HepG2 (cell line): ENCODE data around the gene TF. TPM values are rescaled to one million over a fixed set of nuclear protein-coding genes. Genes with fewer than 3 reads are reported as not detected.

Experiments used
- ATF7-NPFF ChIP-seq: sonication (generic); formaldehyde crosslinking; IDR thresholded peaks from 2 replicates; pipeline ENCODE4 v1.8.1; 2023; ENCODE audit warnings: mild to moderate bottlenecking, low read depth, missing genetic modification reagents, moderate library complexity
- CHD4 ChIP-seq: fragments of 200-600 bp; sonication (generic); IDR thresholded peaks from 2 replicates; pipeline ENCODE4 v1.7.0; 2017; ENCODE audit warnings: mild to moderate bottlenecking, low read length, borderline replicate concordance
- KAT8 ChIP-seq: IDR thresholded peaks from 2 replicates; pipeline ENCODE4 v1.6.1; 2016; ENCODE audit warnings: missing genetic modification reagents, missing compliant biosample characterization
- MED13 ChIP-seq: sonication (generic); formaldehyde crosslinking; IDR thresholded peaks from 2 replicates; pipeline ENCODE4 v1.5.0; 2020; ENCODE audit warnings: missing genetic modification reagents
- NFKB2 ChIP-seq: sonication (generic); formaldehyde crosslinking; IDR thresholded peaks from 2 replicates; pipeline ENCODE4 v1.4.0; 2020; ENCODE audit warnings: missing genetic modification reagents, borderline replicate concordance
- PAF1 ChIP-seq: IDR thresholded peaks from 2 replicates; pipeline ENCODE4 v1.6.1; 2016; ENCODE audit warnings: missing genetic modification reagents, missing compliant biosample characterization
- PITX1 ChIP-seq: sonication (generic); formaldehyde crosslinking; IDR thresholded peaks from 2 replicates; pipeline ENCODE4 v1.5.1; 2020; ENCODE audit warnings: mild to moderate bottlenecking, missing genetic modification reagents
- RBFOX2 ChIP-seq: fragments of 200-400 bp; formaldehyde crosslinking; IDR thresholded peaks from 2 replicates; pipeline ENCODE4 v1.6.1; 2017; ENCODE audit warnings: low read depth, mild to moderate bottlenecking, low read length
- SALL1 ChIP-seq: sonication (generic); formaldehyde crosslinking; IDR thresholded peaks from 2 replicates; pipeline ENCODE4 v1.8.0; 2022; ENCODE audit warnings: mild to moderate bottlenecking, missing genetic modification reagents
- TEAD3 ChIP-seq: optimal IDR thresholded peaks from 2 replicates; pipeline ENCODE3; 2016; ENCODE audit warnings: borderline replicate concordance
- TMF1 ChIP-seq: sonication (generic); formaldehyde crosslinking; IDR thresholded peaks from 2 replicates; pipeline ENCODE4 v1.8.1; 2022; ENCODE audit warnings: low read depth, missing genetic modification reagents
- ZNF547 ChIP-seq: sonication (generic); formaldehyde crosslinking; IDR thresholded peaks from 2 replicates; pipeline ENCODE4 v1.5.1; 2020; ENCODE audit warnings: mild to moderate bottlenecking, missing genetic modification reagents
- ZNF550 ChIP-seq: sonication (generic); formaldehyde crosslinking; IDR thresholded peaks from 2 replicates; pipeline ENCODE4 v1.4.0; 2020; ENCODE audit warnings: mild to moderate bottlenecking, missing genetic modification reagents, borderline replicate concordance
- polyA plus RNA-seq, 8 experiments: library from polyadenylated mRNA; depleted of rRNA in 3 of 8; stranded (reverse) in 7 of 8; unstranded in 1 of 8; fragments of >200 nt; fragmentation: Illumina TruSeq in 4 of 8; extraction: Trizol in 4 of 8; gene quantifications; 2 replicates each; pipeline versions ENCODE4 v1.2.1 to v1.2.3, GENCODE V29; 2011 to 2016; ENCODE audit warnings: low read depth in 4 of 8, missing spikeins in 1 of 8, mixed read lengths in 1 of 8; ENCODE audit not compliant: insufficient read depth in 1 of 8
- total RNA-seq, 5 experiments: library from RNA; depleted of rRNA; stranded (reverse); fragments of >200 nt; fragmentation: Illumina TruSeq; extraction: Trizol; gene quantifications; 2 replicates each; pipeline ENCODE4 v1.2.3, GENCODE V29; 2016; ENCODE audit warnings: low read depth in 1 of 5
- TF ChIP-seq, protein P1 (sequence below): sonication (generic); formaldehyde crosslinking; conservative IDR thresholded peaks from 2 replicates; pipeline ENCODE4 v1.4.0; 2020; ENCODE audit warnings: missing genetic modification reagents
- TF ChIP-seq, protein P2 (sequence below): sonication (generic); formaldehyde crosslinking; IDR thresholded peaks from 2 replicates; pipeline ENCODE4 v1.8.0; 2022; ENCODE audit warnings: missing genetic modification reagents, mild to moderate bottlenecking, inconsistent platforms, borderline replicate concordance
- TF ChIP-seq, protein P3 (sequence below): sonication (generic); formaldehyde crosslinking; IDR thresholded peaks from 2 replicates; pipeline ENCODE4 v1.5.1; 2020; ENCODE audit warnings: missing genetic modification reagents, mild to moderate bottlenecking, borderline replicate concordance
- TF ChIP-seq, protein P4 (sequence below): sonication (generic); formaldehyde crosslinking; IDR thresholded peaks from 2 replicates; pipeline ENCODE4 v1.8.1; 2023; ENCODE audit warnings: mild to moderate bottlenecking, missing genetic modification reagents
- TF ChIP-seq, protein P5 (sequence below): sonication (generic); formaldehyde crosslinking; IDR thresholded peaks from 2 replicates; pipeline ENCODE4 v1.8.1; 2023; ENCODE audit warnings: mild to moderate bottlenecking, inconsistent platforms, moderate library complexity, missing genetic modification reagents, borderline replicate concordance

Gene TF
- total and polyA plus RNA-seq, 2 of the 13 experiments (the other 11 are each of a cell fraction or from before 2014, with no cell fraction given) = 10,074 to 11,821 TPM

DNA sequence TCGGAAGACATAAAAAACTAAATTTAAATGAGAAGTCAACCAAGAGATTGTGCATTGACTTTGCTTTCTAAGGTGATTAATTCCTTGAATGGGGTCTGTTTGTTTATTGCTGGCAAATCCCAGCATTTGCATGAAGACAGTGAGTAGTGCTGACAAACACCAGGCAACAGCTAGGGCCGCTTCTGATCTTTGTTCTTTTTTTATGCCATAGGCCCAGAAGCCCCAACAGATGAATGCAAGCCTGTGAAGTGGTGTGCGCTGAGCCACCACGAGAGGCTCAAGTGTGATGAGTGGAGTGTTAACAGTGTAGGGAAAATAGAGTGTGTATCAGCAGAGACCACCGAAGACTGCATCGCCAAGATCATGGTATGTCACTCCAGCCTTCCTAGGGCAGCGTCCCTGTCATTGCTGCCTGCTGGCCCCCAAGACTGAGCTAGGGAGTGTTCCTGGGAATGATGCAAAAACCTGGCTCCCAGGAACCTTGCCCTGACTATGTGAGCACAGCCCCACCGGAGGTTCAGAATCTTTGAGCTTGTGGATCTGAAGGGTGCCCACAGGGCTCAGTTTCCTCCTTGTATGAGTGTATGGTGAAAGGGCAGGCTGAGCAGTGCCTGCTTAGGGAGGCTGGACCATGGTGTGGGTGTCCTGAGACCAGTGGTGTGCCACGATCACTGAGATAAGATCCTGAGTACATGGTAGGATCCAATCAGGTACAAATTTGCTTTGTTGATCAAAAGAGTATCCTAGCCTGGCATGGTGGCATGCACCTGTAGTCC, 13.0 kb downstream of the TF start (continued):
- TF ChIP-seq, protein P1, sequence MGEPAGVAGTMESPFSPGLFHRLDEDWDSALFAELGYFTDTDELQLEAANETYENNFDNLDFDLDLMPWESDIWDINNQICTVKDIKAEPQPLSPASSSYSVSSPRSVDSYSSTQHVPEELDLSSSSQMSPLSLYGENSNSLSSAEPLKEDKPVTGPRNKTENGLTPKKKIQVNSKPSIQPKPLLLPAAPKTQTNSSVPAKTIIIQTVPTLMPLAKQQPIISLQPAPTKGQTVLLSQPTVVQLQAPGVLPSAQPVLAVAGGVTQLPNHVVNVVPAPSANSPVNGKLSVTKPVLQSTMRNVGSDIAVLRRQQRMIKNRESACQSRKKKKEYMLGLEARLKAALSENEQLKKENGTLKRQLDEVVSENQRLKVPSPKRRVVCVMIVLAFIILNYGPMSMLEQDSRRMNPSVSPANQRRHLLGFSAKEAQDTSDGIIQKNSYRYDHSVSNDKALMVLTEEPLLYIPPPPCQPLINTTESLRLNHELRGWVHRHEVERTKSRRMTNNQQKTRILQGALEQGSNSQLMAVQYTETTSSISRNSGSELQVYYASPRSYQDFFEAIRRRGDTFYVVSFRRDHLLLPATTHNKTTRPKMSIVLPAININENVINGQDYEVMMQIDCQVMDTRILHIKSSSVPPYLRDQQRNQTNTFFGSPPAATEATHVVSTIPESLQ (CRISPR knock-in tag) = no peak
- TF ChIP-seq TMF1 (CRISPR knock-in tag) (peak; percentile 52; the same call in 1 of the 2 replicates), RBFOX2 (peak; percentile 79), TEAD3 (CRISPR knock-in tag) (no peak), MED13 (CRISPR knock-in tag) (no peak), CHD4 (no peak), KAT8 (CRISPR knock-in tag) (no peak), SALL1 (CRISPR knock-in tag) (0 out of 2 replicates have a peak, but pooled peaks have one; percentile 9), PITX1 (CRISPR knock-in tag) (0 out of 2 replicates have a peak, but pooled peaks have one; percentile 27), PAF1 (CRISPR knock-in tag) (peak; percentile 71; the same call in 1 of the 2 replicates), ZNF550 (no peak), NFKB2 (CRISPR knock-in tag) (0 out of 2 replicates have a peak, but pooled peaks have one; percentile 49), ZNF547 (0 out of 2 replicates have a peak, but pooled peaks have one; percentile 27), ATF7-NPFF (CRISPR knock-in tag) (no peak)
- TF ChIP-seq, protein P2, sequence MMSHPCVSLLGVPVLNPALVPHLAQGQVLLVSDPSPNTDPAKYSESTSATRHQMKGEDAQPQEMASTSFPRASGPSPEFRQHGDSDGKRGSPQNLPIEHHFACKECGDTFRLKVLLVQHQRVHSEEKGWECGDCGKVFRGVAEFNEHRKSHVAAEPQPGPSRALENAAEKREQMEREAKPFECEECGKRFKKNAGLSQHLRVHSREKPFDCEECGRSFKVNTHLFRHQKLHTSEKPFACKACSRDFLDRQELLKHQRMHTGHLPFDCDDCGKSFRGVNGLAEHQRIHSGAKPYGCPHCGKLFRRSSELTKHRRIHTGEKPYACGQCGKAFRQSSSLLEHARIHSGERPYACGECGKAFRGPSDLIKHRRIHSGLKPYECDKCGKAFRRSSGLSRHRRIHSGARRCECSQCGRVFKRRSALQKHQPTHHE (CRISPR knock-in tag) = no peak
- TF ChIP-seq, protein P3, sequence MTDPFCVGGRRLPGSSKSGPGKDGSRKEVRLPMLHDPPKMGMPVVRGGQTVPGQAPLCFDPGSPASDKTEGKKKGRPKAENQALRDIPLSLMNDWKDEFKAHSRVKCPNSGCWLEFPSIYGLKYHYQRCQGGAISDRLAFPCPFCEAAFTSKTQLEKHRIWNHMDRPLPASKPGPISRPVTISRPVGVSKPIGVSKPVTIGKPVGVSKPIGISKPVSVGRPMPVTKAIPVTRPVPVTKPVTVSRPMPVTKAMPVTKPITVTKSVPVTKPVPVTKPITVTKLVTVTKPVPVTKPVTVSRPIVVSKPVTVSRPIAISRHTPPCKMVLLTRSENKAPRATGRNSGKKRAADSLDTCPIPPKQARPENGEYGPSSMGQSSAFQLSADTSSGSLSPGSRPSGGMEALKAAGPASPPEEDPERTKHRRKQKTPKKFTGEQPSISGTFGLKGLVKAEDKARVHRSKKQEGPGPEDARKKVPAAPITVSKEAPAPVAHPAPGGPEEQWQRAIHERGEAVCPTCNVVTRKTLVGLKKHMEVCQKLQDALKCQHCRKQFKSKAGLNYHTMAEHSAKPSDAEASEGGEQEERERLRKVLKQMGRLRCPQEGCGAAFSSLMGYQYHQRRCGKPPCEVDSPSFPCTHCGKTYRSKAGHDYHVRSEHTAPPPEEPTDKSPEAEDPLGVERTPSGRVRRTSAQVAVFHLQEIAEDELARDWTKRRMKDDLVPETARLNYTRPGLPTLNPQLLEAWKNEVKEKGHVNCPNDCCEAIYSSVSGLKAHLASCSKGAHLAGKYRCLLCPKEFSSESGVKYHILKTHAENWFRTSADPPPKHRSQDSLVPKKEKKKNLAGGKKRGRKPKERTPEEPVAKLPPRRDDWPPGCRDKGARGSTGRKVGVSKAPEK (CRISPR knock-in tag) = 0 out of 2 replicates have a peak, but pooled peaks have one; percentile 43
- TF ChIP-seq, protein P4, sequence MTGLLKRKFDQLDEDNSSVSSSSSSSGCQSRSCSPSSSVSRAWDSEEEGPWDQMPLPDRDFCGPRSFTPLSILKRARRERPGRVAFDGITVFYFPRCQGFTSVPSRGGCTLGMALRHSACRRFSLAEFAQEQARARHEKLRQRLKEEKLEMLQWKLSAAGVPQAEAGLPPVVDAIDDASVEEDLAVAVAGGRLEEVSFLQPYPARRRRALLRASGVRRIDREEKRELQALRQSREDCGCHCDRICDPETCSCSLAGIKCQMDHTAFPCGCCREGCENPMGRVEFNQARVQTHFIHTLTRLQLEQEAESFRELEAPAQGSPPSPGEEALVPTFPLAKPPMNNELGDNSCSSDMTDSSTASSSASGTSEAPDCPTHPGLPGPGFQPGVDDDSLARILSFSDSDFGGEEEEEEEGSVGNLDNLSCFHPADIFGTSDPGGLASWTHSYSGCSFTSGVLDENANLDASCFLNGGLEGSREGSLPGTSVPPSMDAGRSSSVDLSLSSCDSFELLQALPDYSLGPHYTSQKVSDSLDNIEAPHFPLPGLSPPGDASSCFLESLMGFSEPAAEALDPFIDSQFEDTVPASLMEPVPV = no peak
- TF ChIP-seq, protein P5, sequence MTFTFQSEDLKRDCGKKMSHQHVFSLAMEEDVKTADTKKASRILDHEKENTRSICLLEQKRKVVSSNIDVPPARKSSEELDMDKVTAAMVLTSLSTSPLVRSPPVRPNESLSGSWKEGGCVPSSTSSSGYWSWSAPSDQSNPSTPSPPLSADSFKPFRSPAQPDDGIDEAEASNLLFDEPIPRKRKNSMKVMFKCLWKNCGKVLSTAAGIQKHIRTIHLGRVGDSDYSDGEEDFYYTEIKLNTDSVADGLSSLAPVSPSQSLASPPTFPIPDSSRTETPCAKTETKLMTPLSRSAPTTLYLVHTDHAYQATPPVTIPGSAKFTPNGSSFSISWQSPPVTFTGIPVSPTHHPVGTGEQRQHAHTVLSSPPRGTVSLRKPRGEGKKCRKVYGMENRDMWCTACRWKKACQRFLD (CRISPR knock-in tag) = no peak
